Panc1 (cell line): Measurements from ENCODE around the gene GDPD3. TPM values are rescaled to one million over a fixed set of nuclear protein-coding genes. Genes with fewer than 3 reads are reported as not detected.
"Not testable (repeated sequence)": the region's sequence is repeated elsewhere in the genome, so short reads cannot be mapped to it uniquely, and the experiment has no call there.

ENCODE experiments used
- ATAC-seq: fragments of 200-7000 bp; cut with Tn5 transposase; 2 replicates; pipeline ENCODE4 v1.9.1; 2020; ENCODE audit warnings: mild to moderate bottlenecking, moderate library complexity
- BruUV-seq: library from RNA; stranded (reverse); fragments of 400-500 nt; replicated peaks from 2 replicates; lab custom pipeline; 2021; lab: Mats Ljungman, UMichigan
- CTCF ChIA-PET: fragments of 300-600 bp; sonication (Branson Sonifier 250); formaldehyde crosslinking; loops from one replicate; lab custom pipeline; 2022; ENCODE audit warnings: antibody characterized with exemption; lab: Charles Lee
- POLR2A ChIA-PET: fragments of 300-600 bp; sonication (Branson Sonifier 250); formaldehyde crosslinking; loops from one replicate; lab custom pipeline; 2022; ENCODE audit warnings: antibody characterized with exemption; lab: Charles Lee
- DNase-seq: peaks from one replicate; pipeline ENCODE4 v3.0.0-alpha.2; 2010; ENCODE audit warnings: low read depth, low spot score
- H3K27ac ChIP-seq: 2 replicates; pipeline ENCODE4 v1.5.1; 2011; ENCODE audit warnings: mild to moderate bottlenecking, low read length, inconsistent platforms
- H3K27me3 ChIP-seq: fragments of 200-500 bp; sonication (Bioruptor generic); 2 replicates; pipeline ENCODE4 v1.6.0; 2014; ENCODE audit warnings: low read length, inconsistent platforms; ENCODE audit not compliant: control insufficient read depth, insufficient read depth
- H3K36me3 ChIP-seq: fragments of 200-500 bp; sonication (Bioruptor generic); 2 replicates; pipeline ENCODE4 v1.5.1; 2014; ENCODE audit warnings: inconsistent platforms, mild to moderate bottlenecking, low read length, moderate library complexity; ENCODE audit not compliant: control insufficient read depth, insufficient read depth
- H3K4me1 ChIP-seq: 2 replicates; pipeline ENCODE4 v1.5.1; 2011; ENCODE audit warnings: inconsistent platforms, mild to moderate bottlenecking, low read length, moderate library complexity; ENCODE audit not compliant: control insufficient read depth, insufficient read depth
- H3K4me3 ChIP-seq, 2 experiments: 2 replicates each; pipeline ENCODE4 v1.5.1; 2011 to 2012; ENCODE audit warnings: low read depth in 2 of 2, low read length in 2 of 2, mild to moderate bottlenecking in 2 of 2, inconsistent platforms in 1 of 2, moderate library complexity in 1 of 2
- H3K9me3 ChIP-seq: fragments of 200-500 bp; sonication (Bioruptor generic); 2 replicates; pipeline ENCODE4 v1.5.1; 2014; ENCODE audit warnings: low read depth, mild to moderate bottlenecking, inconsistent platforms, low read length, moderate library complexity; ENCODE audit not compliant: control insufficient read depth, insufficient read depth
- POLR2AphosphoS5 ChIP-seq: IDR thresholded peaks from 2 replicates; pipeline ENCODE4 v1.6.1; 2012; ENCODE audit warnings: mild to moderate bottlenecking, low read depth, low read length, moderate library complexity
- SIN3A ChIP-seq: IDR thresholded peaks from 2 replicates; pipeline ENCODE4 v1.6.1; 2012; ENCODE audit warnings: low read depth, mild to moderate bottlenecking, low read length, moderate library complexity, borderline replicate concordance; ENCODE audit not compliant: insufficient read depth
- TCF7L2 ChIP-seq: IDR thresholded peaks from 2 replicates; pipeline ENCODE4 v1.6.1; 2011; ENCODE audit warnings: mild to moderate bottlenecking, low read depth, low read length, inconsistent platforms
- in situ Hi-C: cut with HindIII; loops from 2 replicates; pipeline ENCODE4 v1.10.0; 2016; ENCODE audit warnings: low sequenced_read_pairs, low pct_unique_long_range_greater_than_20kb
- intact Hi-C: fragments of 100-400 bp; cut with micrococcal nuclease; formaldehyde crosslinking; loops from one replicate; pipeline ENCODE4 v1.10.0; 2022; ENCODE audit not compliant: unreplicated experiment
- total RNA-seq: library from RNA; stranded (reverse); gene quantifications from one replicate; pipeline ENCODE4 v1.2.1, GENCODE V29; 2021; ENCODE audit not compliant: unreplicated experiment
- TF ChIP-seq, protein P1 (sequence below): fragments of 450-650 bp; IDR thresholded peaks from 2 replicates; pipeline ENCODE4 v1.5.1; 2017; ENCODE audit warnings: mild to moderate bottlenecking
- TF ChIP-seq, protein P2 (sequence below), 2 experiments: IDR thresholded peaks; 2 replicates each; pipeline ENCODE4 v1.6.1; 2011 to 2012; ENCODE audit warnings: low read depth in 2 of 2, control low read depth in 1 of 2, low read length in 1 of 2, mild to moderate bottlenecking in 1 of 2, moderate library complexity in 1 of 2; ENCODE audit not compliant: insufficient read depth in 1 of 2

GDPD3 gene
- total RNA-seq, 1 experiment from 2014 or later = 2.5 TPM

DNA sequence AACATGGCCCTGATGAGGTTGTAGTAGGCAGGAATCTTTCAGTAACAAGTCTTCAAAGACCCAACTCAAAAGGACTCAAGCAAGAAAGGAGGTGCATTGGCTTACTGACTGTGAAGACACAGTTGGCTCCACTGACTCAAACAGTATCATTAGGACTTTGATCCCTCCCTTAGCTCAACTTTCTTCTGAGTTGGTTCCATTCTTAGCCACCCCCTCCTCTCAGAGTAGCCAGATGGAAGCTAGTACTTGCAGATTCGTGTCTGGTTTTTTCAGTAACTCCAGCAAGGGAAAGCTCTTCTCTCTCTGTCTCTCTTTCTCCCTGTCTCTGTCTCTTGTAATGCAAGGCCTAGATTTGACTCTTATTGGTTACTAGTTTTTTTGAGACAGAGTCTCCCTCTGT is 14.7 kb upstream of the GDPD3 start:
- Histone ChIP-seq H3K27me3 (no peaks in the 10 kb centered on the region), H3K36me3 (no peaks in the 10 kb centered on the region), H3K4me3 (no peak overlapping the region), H3K4me1 (peaks cover 11% of the 10 kb centered on the region), H3K27ac (no peak overlapping the region), H3K9me3 (no peaks in the 10 kb centered on the region)
- in situ Hi-C loops (no loop called here), intact Hi-C loops (no loop called here)
- no peak for DNase-seq
- ChIA-PET POLR2A (no interaction called here), CTCF (no interaction called here)
- no TSS peak for BruUV-seq
- ATAC-seq = no peak
- TF ChIP-seq TCF7L2 = no peak
- no peak for TF ChIP-seq SIN3A
- TF ChIP-seq, protein P1, sequence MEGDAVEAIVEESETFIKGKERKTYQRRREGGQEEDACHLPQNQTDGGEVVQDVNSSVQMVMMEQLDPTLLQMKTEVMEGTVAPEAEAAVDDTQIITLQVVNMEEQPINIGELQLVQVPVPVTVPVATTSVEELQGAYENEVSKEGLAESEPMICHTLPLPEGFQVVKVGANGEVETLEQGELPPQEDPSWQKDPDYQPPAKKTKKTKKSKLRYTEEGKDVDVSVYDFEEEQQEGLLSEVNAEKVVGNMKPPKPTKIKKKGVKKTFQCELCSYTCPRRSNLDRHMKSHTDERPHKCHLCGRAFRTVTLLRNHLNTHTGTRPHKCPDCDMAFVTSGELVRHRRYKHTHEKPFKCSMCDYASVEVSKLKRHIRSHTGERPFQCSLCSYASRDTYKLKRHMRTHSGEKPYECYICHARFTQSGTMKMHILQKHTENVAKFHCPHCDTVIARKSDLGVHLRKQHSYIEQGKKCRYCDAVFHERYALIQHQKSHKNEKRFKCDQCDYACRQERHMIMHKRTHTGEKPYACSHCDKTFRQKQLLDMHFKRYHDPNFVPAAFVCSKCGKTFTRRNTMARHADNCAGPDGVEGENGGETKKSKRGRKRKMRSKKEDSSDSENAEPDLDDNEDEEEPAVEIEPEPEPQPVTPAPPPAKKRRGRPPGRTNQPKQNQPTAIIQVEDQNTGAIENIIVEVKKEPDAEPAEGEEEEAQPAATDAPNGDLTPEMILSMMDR = no peak
- TF ChIP-seq, protein P2, sequence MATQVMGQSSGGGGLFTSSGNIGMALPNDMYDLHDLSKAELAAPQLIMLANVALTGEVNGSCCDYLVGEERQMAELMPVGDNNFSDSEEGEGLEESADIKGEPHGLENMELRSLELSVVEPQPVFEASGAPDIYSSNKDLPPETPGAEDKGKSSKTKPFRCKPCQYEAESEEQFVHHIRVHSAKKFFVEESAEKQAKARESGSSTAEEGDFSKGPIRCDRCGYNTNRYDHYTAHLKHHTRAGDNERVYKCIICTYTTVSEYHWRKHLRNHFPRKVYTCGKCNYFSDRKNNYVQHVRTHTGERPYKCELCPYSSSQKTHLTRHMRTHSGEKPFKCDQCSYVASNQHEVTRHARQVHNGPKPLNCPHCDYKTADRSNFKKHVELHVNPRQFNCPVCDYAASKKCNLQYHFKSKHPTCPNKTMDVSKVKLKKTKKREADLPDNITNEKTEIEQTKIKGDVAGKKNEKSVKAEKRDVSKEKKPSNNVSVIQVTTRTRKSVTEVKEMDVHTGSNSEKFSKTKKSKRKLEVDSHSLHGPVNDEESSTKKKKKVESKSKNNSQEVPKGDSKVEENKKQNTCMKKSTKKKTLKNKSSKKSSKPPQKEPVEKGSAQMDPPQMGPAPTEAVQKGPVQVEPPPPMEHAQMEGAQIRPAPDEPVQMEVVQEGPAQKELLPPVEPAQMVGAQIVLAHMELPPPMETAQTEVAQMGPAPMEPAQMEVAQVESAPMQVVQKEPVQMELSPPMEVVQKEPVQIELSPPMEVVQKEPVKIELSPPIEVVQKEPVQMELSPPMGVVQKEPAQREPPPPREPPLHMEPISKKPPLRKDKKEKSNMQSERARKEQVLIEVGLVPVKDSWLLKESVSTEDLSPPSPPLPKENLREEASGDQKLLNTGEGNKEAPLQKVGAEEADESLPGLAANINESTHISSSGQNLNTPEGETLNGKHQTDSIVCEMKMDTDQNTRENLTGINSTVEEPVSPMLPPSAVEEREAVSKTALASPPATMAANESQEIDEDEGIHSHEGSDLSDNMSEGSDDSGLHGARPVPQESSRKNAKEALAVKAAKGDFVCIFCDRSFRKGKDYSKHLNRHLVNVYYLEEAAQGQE (IDR thresholded peaks at IDR 0.05; ENCODE audit: insufficient read depth in 1 of 2, low read depth in 2 of 2, low read length in 1 of 2) = no peak
- no peak for TF ChIP-seq POLR2AphosphoS5

- H3K9me3 ChIP-seq = not testable (repeated sequence)
- CTCF ChIA-PET = interaction anchor here (2.4 kb wide), 1 partner anchor 34 kb away, joined by 6 read pairs; the partner anchor contains the start of gene TBX6
Observed at GRCh38 chr16:30125690-30126089, 12.4 kb upstream of the GDPD3 start.

GRCh38 chr16:30124985-30125379 is 11.6 kb upstream of the GDPD3 start:
- intact Hi-C loops = no loop called here
- H3K36me3 ChIP-seq = no peaks in the 10 kb centered on the region; the same call in 1 of the 2 replicates
- no peaks in the 10 kb centered on the region for H3K9me3 ChIP-seq
- no peak for DNase-seq
- no peak for ATAC-seq
- POLR2A ChIA-PET = interaction anchor here (0.7 kb wide), 1 partner anchor 34 kb away, joined by 3 read pairs; the partner anchor contains the start of gene TBX6
- no peak overlapping the region for H3K27ac ChIP-seq
- in situ Hi-C loops = no loop called here
- H3K4me3 ChIP-seq = no peak overlapping the region
- H3K4me1 ChIP-seq = peaks cover 21% of the 10 kb centered on the region
- TF ChIP-seq POLR2AphosphoS5 (no peak), SIN3A (no peak), TCF7L2 (no peak)
- TF ChIP-seq, protein P1 = no peak
- TF ChIP-seq, protein P2 (IDR thresholded peaks at IDR 0.05; ENCODE audit: insufficient read depth in 1 of 2, low read depth in 2 of 2, low read length in 1 of 2) = no peak
- H3K27me3 ChIP-seq = no peaks in the 10 kb centered on the region
- CTCF ChIA-PET = interaction anchor here (2.4 kb wide), 1 partner anchor 33 kb away, joined by 6 read pairs; the partner anchor contains the start of gene TBX6
- BruUV-seq = no TSS peak

More at GRCh38 chr16:30125690-30126089, 12.4 kb upstream of the GDPD3 start:
- H3K4me3 ChIP-seq, in situ Hi-C loops, POLR2A ChIA-PET, DNase-seq, H3K27me3 ChIP-seq, H3K36me3 ChIP-seq, ATAC-seq, H3K27ac ChIP-seq, intact Hi-C loops, BruUV-seq: not testable (repeated sequence)
- peaks cover 21% of the 10 kb centered on the region for H3K4me1 ChIP-seq
